Peyer's patch (tissue), 4 donors: ENCODE data around the gene HSD11B2.

ENCODE experiments used
- CTCF ChIP-seq, 6 experiments: fragments of 450-650 bp in 4 of 6; fragments of 200-600 bp in 2 of 6; sonication (generic) in 1 of 6; IDR thresholded peaks; one replicate each; pipeline ENCODE4 v1.5.1; 2017 to 2019; ENCODE audit warnings: antibody characterized with exemption in 6 of 6, mild to moderate bottlenecking in 3 of 6, moderate library complexity in 1 of 6
- POLR2A ChIP-seq, 2 donors: fragments of 450-650 bp; IDR thresholded peaks; one replicate each; pipeline ENCODE4 v1.5.1; 2017; ENCODE audit warnings: antibody characterized with exemption in 2 of 2, mild to moderate bottlenecking in 2 of 2, moderate library complexity in 2 of 2

DNA sequence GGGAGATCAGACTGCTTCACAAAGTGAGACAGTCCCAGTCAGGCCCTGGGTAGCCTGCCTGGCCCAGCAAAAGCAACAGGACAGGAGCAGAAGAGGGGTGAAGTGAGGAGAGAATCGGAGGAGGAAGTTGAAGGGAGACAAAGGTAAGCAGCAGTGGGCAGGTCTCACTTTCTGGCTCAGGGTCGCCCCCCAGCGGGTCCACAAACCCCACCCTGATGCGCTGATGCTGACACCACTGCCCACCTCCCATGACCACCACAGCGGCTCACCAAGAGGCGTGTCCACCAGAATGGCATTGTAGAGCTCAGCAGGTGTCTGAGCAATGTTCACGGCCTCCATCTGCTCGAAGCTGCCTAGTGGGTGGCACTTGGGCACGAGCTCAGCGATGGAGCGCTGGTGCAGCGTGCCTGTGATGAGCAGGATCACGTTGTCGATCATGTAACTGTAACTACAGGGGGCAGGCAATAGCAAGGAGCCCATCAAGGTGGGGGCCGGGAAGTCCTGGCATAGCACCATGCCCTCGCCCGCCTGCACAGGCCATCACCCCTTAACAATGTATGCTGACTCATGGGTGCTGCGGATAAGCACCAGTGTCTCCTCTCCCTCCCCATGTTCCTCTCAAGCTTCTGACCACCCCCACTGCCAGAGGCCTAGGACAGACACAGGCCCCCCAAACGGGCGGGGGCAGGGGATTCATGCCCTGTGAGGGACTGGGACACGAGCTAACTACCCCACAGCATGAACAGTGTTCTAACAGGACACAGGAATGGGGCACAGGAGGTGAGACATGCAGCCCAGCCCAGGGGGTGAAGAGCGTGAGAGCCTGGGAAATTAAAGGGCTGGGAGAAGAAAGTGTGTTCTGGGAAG, 13.6 kb downstream of the HSD11B2 start:
- TF ChIP-seq CTCF (IDR thresholded peaks at IDR 0.05) (no peak), POLR2A (IDR thresholded peaks at IDR 0.05) (no peak)
